Tibial artery (tissue), 4 donors: ENCODE data around the gene MAPKAP1.

Experiments
- DNase-seq, 2 donors: peaks; one replicate each; pipeline ENCODE4 v3.0.0-alpha.2; 2019
- H3K27ac ChIP-seq, 2 donors: fragments of 200-600 bp; sonication (generic) in 1 of 2; 1 replicate in 1 of 2; 2 replicates in 1 of 2; pipeline ENCODE4 v1.5.1; 2018 to 2019; ENCODE audit warnings: mild to moderate bottlenecking in 1 of 2
- H3K27me3 ChIP-seq, 2 donors: fragments of 200-600 bp; sonication (generic) in 1 of 2; one replicate each; pipeline versions ENCODE4 v1.5.1 to v1.6.0; 2016 to 2019
- H3K36me3 ChIP-seq, 3 donors: fragments of 200-600 bp; sonication (generic) in 2 of 3; one replicate each; pipeline ENCODE4 v1.5.1; 2016 to 2019; ENCODE audit warnings: mild to moderate bottlenecking in 2 of 3
- H3K4me1 ChIP-seq, 4 donors: fragments of 200-600 bp; sonication (generic) in 2 of 4; 1 replicate in 3 of 4; 2 replicates in 1 of 4; pipeline ENCODE4 v1.5.1; 2016 to 2019
- H3K4me3 ChIP-seq, 2 donors: fragments of 200-600 bp; sonication (generic) in 1 of 2; 1 replicate in 1 of 2; 2 replicates in 1 of 2; pipeline ENCODE4 v1.5.1; 2018 to 2019; ENCODE audit warnings: mild to moderate bottlenecking in 2 of 2
- H3K9me3 ChIP-seq, 3 donors: fragments of 200-600 bp; sonication (generic) in 1 of 3; one replicate each; pipeline ENCODE4 v1.5.1; 2016 to 2019
- intact Hi-C: fragments of 100-400 bp; cut with DNase I; formaldehyde crosslinking; loops from one replicate; pipeline ENCODE4 v1.15.0; 2023; ENCODE audit warnings: low total_unique reads
- TF ChIP-seq, protein P1 (sequence below), 2 experiments: fragments of 200-600 bp in 1 of 2; fragments of 450-650 bp in 1 of 2; IDR thresholded peaks; one replicate each; pipeline ENCODE4 v1.5.1; 2017 to 2019; ENCODE audit warnings: antibody characterized with exemption in 2 of 2, mild to moderate bottlenecking in 1 of 2, moderate library complexity in 1 of 2

Gene MAPKAP1

DNA sequence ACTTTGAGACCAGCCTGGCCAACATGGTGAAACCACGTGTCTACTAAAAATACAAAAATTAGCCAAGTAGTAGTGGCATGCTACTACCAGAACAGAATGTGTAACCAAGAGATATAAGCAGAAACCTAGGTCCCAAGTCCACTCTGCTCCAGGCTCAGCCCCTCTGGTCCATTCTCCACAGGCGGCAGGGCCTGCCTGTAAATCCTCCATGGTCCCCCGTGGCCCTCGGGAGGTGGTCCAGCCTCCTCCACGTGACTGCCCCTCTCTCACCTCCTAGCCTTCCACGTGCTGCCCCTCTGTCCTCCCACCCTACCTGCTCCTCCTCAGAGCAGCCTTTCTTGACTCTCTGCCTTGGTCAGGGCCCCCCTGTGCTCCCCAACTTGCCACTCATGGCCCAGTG, 318.0 kb downstream of the MAPKAP1 start:
- H3K4me1 ChIP-seq, result no peaks in the 10 kb centered on the region
- intact Hi-C loops, result no loop called here
- H3K27me3 ChIP-seq, result peaks cover 0 to 7% of the 10 kb centered on the region in 2 donors
- H3K4me3 ChIP-seq, result no peak overlapping the region
- TF ChIP-seq, protein P1, sequence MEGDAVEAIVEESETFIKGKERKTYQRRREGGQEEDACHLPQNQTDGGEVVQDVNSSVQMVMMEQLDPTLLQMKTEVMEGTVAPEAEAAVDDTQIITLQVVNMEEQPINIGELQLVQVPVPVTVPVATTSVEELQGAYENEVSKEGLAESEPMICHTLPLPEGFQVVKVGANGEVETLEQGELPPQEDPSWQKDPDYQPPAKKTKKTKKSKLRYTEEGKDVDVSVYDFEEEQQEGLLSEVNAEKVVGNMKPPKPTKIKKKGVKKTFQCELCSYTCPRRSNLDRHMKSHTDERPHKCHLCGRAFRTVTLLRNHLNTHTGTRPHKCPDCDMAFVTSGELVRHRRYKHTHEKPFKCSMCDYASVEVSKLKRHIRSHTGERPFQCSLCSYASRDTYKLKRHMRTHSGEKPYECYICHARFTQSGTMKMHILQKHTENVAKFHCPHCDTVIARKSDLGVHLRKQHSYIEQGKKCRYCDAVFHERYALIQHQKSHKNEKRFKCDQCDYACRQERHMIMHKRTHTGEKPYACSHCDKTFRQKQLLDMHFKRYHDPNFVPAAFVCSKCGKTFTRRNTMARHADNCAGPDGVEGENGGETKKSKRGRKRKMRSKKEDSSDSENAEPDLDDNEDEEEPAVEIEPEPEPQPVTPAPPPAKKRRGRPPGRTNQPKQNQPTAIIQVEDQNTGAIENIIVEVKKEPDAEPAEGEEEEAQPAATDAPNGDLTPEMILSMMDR (IDR thresholded peaks at IDR 0.05), result no peak
- H3K27ac ChIP-seq, result no peak overlapping the region
- no peak for DNase-seq
- no peaks in the 10 kb centered on the region for H3K9me3 ChIP-seq
- no peaks in the 10 kb centered on the region for H3K36me3 ChIP-seq

DNA sequence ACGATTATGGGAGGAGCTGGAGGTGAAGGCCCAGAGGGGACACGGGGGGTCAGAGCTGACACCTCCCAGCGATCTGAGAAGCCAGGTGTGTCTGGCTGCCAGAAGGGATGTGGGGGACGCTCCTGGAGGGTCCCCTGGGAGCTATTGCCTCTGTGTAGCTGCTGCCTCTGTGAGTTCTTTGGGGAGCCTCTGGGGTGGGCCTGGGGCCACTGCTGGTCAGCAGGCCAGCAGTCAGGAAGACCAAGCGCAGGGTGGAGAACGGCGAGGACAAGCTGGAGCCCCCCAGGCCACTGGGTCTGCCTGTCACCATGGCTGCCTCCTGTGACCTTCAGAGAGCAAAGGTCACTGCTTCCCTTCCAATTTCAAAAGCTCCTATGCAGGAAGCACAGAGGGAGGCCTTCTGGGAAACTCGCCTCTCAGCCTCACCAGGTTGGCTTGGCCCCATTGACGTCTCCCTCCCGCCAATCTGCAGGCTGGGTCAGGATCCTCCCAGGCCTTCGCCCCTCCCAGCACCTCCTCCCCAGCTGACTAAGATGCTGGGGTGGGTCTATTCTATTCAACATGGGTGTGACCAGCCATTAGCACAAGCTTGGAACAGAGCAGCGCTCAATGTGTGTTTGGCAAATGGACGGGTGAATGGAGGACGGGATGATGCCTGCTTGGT, 319.0 kb downstream of the MAPKAP1 start:
- Histone ChIP-seq H3K27me3 (peaks cover 0 to 7% of the 10 kb centered on the region in 2 donors), H3K36me3 (no peaks in the 10 kb centered on the region), H3K4me3 (no peak overlapping the region), H3K27ac (no peak overlapping the region), H3K4me1 (no peaks in the 10 kb centered on the region), H3K9me3 (no peaks in the 10 kb centered on the region)
- intact Hi-C loops, result no loop called here
- TF ChIP-seq, protein P1 (IDR thresholded peaks at IDR 0.05), result no peak
- DNase-seq, result no peak
